Midbrain (tissue), 1 donor: Measurements from ENCODE around the gene SORBS2.

Source experiments
- DNase-seq: peaks from one replicate; lab custom pipeline; 2025; lab: John Stamatoyannopoulos, UW

Gene SORBS2

GRCh38 chr4:185835336-185835735 is 23.3 kb upstream of the SORBS2 start:
- DNase-seq: no peak

- DNase-seq: no peak
These were observed 22.8 kb upstream of the SORBS2 start for GRCh38 chr4:185834778-185835177.

- no peak for DNase-seq
These were observed 22.1 kb upstream of the SORBS2 start for GRCh38 chr4:185834088-185834487.

GRCh38 chr4:185833055-185833598 is 21.1 kb upstream of the SORBS2 start:
- no peak for DNase-seq

GRCh38 chr4:185831125-185831815 is 19.3 kb upstream of the SORBS2 start:
- DNase-seq: no peak

- no peak for DNase-seq
These were observed 18.4 kb upstream of the SORBS2 start for GRCh38 chr4:185830263-185830994.

- DNase-seq: no peak
These were observed 14.4 kb upstream of the SORBS2 start for GRCh38 chr4:185826381-185826780.

GRCh38 chr4:185825737-185826136 is 13.7 kb upstream of the SORBS2 start:
- DNase-seq: no peak

GRCh38 chr4:185822791-185823190 is 10.8 kb upstream of the SORBS2 start:
- DNase-seq: no peak

- DNase-seq: no peak
These were observed 9.0 kb upstream of the SORBS2 start for GRCh38 chr4:185821029-185821419.

- DNase-seq: no peak
These were observed 8.4 kb upstream of the SORBS2 start for GRCh38 chr4:185820146-185821028.

- DNase-seq: no peak
These were observed 7.2 kb upstream of the SORBS2 start for GRCh38 chr4:185819144-185819543.

- DNase-seq: no peak
These were observed 5.4 kb upstream of the SORBS2 start for GRCh38 chr4:185817403-185817818.

- no peak for DNase-seq
These were observed 1.1 kb upstream of the SORBS2 start for GRCh38 chr4:185813133-185813532.

- no peak for DNase-seq
These were observed 1.1 kb downstream of the SORBS2 start for GRCh38 chr4:185810746-185811508.

GRCh38 chr4:185809533-185810071 is 2.4 kb downstream of the SORBS2 start:
- no peak for DNase-seq

GRCh38 chr4:185809121-185809520 is 2.9 kb downstream of the SORBS2 start:
- peak; percentile 1 for DNase-seq

GRCh38 chr4:185805979-185806378 is 6.0 kb downstream of the SORBS2 start:
- DNase-seq: no peak

GRCh38 chr4:185805262-185805802 is 6.7 kb downstream of the SORBS2 start:
- no peak for DNase-seq

- DNase-seq: no peak
These were observed 9.0 kb downstream of the SORBS2 start for GRCh38 chr4:185803022-185803421.

GRCh38 chr4:185801471-185801870 is 10.5 kb downstream of the SORBS2 start:
- no peak for DNase-seq
